HepG2 (cell line): ENCODE measurements around the gene GGACT. TPM values are rescaled to one million over a fixed set of nuclear protein-coding genes. Genes with fewer than 3 reads are reported as not detected.
A peak's percentile ranks its signal among the peaks of the same experiment; 100 is the strongest.

ENCODE experiments used
- CAMTA2 ChIP-seq: sonication (generic); formaldehyde crosslinking; IDR thresholded peaks from 2 replicates; pipeline ENCODE4 v1.4.0; 2020; ENCODE audit warnings: mild to moderate bottlenecking, missing genetic modification reagents, borderline replicate concordance
- CHCHD3 ChIP-seq: sonication (generic); formaldehyde crosslinking; IDR thresholded peaks from 2 replicates; pipeline ENCODE4 v1.8.0; 2022; ENCODE audit warnings: mild to moderate bottlenecking, missing genetic modification reagents, moderate library complexity
- FOXK1 ChIP-seq: sonication (generic); formaldehyde crosslinking; IDR thresholded peaks from 2 replicates; pipeline ENCODE4 v1.4.0; 2020; ENCODE audit warnings: low read depth, missing genetic modification reagents, borderline replicate concordance
- HMG20A ChIP-seq: IDR thresholded peaks from 2 replicates; pipeline ENCODE4 v1.6.1; 2016; ENCODE audit warnings: borderline replicate concordance
- HMG20B ChIP-seq: conservative IDR thresholded peaks from 2 replicates; pipeline ENCODE4 v1.6.1; 2016; ENCODE audit warnings: missing genetic modification reagents, missing compliant biosample characterization
- MAFG ChIP-seq: sonication (generic); formaldehyde crosslinking; IDR thresholded peaks from 2 replicates; pipeline ENCODE4 v1.5.1; 2020; ENCODE audit warnings: mild to moderate bottlenecking, missing genetic modification reagents
- NRL ChIP-seq: sonication (generic); formaldehyde crosslinking; IDR thresholded peaks from 2 replicates; pipeline ENCODE4 v1.5.0; 2020; ENCODE audit warnings: missing genetic modification reagents, mild to moderate bottlenecking, moderate library complexity, borderline replicate concordance
- SP4 ChIP-seq: sonication (generic); formaldehyde crosslinking; IDR thresholded peaks from 2 replicates; pipeline ENCODE4 v1.8.1; 2023; ENCODE audit warnings: mild to moderate bottlenecking, missing genetic modification reagents
- TBL1XR1 ChIP-seq: fragments of 150-350 bp; IDR thresholded peaks from 2 replicates; pipeline ENCODE4 v1.6.1; 2014; ENCODE audit warnings: borderline replicate concordance, low read length; ENCODE audit not compliant: partially characterized antibody
- ZNF256 ChIP-seq: sonication (generic); formaldehyde crosslinking; conservative IDR thresholded peaks from 2 replicates; pipeline ENCODE4 v1.4.0; 2020; ENCODE audit warnings: missing genetic modification reagents
- ZNF788 ChIP-seq: sonication (generic); formaldehyde crosslinking; IDR thresholded peaks from 2 replicates; pipeline ENCODE4 v1.5.0; 2020; ENCODE audit warnings: mild to moderate bottlenecking, missing genetic modification reagents, borderline replicate concordance
- polyA plus RNA-seq, 8 experiments: library from polyadenylated mRNA; depleted of rRNA in 3 of 8; stranded (reverse) in 7 of 8; unstranded in 1 of 8; fragments of >200 nt; fragmentation: Illumina TruSeq in 4 of 8; extraction: Trizol in 4 of 8; gene quantifications; 2 replicates each; pipeline versions ENCODE4 v1.2.1 to v1.2.3, GENCODE V29; 2011 to 2016; ENCODE audit warnings: low read depth in 4 of 8, missing spikeins in 1 of 8, mixed read lengths in 1 of 8; ENCODE audit not compliant: insufficient read depth in 1 of 8
- total RNA-seq, 5 experiments: library from RNA; depleted of rRNA; stranded (reverse); fragments of >200 nt; fragmentation: Illumina TruSeq; extraction: Trizol; gene quantifications; 2 replicates each; pipeline ENCODE4 v1.2.3, GENCODE V29; 2016; ENCODE audit warnings: low read depth in 1 of 5
- TF ChIP-seq, protein P1 (sequence below): sonication (generic); formaldehyde crosslinking; IDR thresholded peaks from 2 replicates; pipeline ENCODE4 v1.4.0; 2020; ENCODE audit warnings: missing genetic modification reagents
- TF ChIP-seq, protein P2 (sequence below): sonication (generic); formaldehyde crosslinking; IDR thresholded peaks from 2 replicates; pipeline ENCODE4 v1.5.1; 2020; ENCODE audit warnings: mild to moderate bottlenecking, missing genetic modification reagents, moderate library complexity
- TF ChIP-seq, protein P3 (sequence below): sonication (generic); formaldehyde crosslinking; IDR thresholded peaks from 2 replicates; pipeline ENCODE4 v1.9.0; 2021; ENCODE audit warnings: mild to moderate bottlenecking, missing genetic modification reagents

Gene GGACT
- total and polyA plus RNA-seq, 2 of the 13 experiments (the other 11 are each of a cell fraction or from before 2014, with no cell fraction given) = 1.7 to 1.9 TPM

DNA sequence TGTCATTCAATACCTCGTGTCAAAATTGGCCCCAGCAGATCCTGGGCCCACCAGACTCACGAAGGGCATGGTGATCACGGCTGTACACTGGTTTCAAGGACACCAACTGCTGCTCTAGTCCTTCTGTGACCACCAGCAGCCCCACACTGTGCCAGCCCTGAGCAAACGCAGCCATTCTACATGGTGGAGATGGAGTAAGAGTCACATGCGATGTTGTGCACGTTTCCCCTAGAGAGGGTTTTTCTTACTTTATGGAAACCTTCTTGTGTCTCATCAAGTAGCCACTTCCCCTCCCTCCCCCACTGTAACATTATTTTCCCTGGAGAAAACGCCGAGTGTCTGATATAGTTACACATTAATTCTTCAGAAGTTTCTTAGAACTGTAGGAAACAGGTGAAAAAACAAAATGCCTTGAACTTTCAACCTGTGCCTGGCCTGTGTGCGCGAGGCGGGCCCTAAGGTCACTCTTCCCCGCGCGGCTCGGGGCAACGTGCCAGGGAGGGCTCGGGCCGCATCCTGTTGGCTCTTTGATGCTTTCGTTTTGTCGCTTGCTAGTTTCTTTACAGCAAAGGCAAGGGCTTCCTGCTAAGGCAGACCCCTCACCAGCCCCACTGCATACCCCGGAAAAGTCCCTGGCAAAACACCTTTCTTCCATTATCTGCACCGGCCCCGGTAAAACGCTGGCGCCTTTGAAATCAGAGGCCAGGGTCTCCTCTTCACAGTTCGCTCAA, 44.6 kb downstream of the GGACT start (continued):
- TF ChIP-seq HMG20B (CRISPR knock-in tag) (no peak), ZNF256 (CRISPR knock-in tag) (0 out of 2 replicates have a peak, but pooled peaks have one; percentile 30), MAFG (no peak), HMG20A (CRISPR knock-in tag) (peak; percentile 58; the same call in 1 of the 2 replicates), CAMTA2 (CRISPR knock-in tag) (no peak), FOXK1 (no peak), TBL1XR1 (no peak), CHCHD3 (CRISPR knock-in tag) (no peak), SP4 (CRISPR knock-in tag) (peak; percentile 58; the same call in 1 of the 2 replicates), ZNF788 (CRISPR knock-in tag) (peak; percentile 23; the same call in 1 of the 2 replicates), NRL (CRISPR knock-in tag) (no peak)
- TF ChIP-seq, protein P1, sequence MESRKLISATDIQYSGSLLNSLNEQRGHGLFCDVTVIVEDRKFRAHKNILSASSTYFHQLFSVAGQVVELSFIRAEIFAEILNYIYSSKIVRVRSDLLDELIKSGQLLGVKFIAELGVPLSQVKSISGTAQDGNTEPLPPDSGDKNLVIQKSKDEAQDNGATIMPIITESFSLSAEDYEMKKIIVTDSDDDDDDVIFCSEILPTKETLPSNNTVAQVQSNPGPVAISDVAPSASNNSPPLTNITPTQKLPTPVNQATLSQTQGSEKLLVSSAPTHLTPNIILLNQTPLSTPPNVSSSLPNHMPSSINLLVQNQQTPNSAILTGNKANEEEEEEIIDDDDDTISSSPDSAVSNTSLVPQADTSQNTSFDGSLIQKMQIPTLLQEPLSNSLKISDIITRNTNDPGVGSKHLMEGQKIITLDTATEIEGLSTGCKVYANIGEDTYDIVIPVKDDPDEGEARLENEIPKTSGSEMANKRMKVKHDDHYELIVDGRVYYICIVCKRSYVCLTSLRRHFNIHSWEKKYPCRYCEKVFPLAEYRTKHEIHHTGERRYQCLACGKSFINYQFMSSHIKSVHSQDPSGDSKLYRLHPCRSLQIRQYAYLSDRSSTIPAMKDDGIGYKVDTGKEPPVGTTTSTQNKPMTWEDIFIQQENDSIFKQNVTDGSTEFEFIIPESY (CRISPR knock-in tag) = no peak
- TF ChIP-seq, protein P2, sequence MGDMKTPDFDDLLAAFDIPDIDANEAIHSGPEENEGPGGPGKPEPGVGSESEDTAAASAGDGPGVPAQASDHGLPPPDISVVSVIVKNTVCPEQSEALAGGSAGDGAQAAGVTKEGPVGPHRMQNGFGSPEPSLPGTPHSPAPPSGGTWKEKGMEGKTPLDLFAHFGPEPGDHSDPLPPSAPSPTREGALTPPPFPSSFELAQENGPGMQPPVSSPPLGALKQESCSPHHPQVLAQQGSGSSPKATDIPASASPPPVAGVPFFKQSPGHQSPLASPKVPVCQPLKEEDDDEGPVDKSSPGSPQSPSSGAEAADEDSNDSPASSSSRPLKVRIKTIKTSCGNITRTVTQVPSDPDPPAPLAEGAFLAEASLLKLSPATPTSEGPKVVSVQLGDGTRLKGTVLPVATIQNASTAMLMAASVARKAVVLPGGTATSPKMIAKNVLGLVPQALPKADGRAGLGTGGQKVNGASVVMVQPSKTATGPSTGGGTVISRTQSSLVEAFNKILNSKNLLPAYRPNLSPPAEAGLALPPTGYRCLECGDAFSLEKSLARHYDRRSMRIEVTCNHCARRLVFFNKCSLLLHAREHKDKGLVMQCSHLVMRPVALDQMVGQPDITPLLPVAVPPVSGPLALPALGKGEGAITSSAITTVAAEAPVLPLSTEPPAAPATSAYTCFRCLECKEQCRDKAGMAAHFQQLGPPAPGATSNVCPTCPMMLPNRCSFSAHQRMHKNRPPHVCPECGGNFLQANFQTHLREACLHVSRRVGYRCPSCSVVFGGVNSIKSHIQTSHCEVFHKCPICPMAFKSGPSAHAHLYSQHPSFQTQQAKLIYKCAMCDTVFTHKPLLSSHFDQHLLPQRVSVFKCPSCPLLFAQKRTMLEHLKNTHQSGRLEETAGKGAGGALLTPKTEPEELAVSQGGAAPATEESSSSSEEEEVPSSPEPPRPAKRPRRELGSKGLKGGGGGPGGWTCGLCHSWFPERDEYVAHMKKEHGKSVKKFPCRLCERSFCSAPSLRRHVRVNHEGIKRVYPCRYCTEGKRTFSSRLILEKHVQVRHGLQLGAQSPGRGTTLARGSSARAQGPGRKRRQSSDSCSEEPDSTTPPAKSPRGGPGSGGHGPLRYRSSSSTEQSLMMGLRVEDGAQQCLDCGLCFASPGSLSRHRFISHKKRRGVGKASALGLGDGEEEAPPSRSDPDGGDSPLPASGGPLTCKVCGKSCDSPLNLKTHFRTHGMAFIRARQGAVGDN = peak; percentile 97
- TF ChIP-seq, protein P3, sequence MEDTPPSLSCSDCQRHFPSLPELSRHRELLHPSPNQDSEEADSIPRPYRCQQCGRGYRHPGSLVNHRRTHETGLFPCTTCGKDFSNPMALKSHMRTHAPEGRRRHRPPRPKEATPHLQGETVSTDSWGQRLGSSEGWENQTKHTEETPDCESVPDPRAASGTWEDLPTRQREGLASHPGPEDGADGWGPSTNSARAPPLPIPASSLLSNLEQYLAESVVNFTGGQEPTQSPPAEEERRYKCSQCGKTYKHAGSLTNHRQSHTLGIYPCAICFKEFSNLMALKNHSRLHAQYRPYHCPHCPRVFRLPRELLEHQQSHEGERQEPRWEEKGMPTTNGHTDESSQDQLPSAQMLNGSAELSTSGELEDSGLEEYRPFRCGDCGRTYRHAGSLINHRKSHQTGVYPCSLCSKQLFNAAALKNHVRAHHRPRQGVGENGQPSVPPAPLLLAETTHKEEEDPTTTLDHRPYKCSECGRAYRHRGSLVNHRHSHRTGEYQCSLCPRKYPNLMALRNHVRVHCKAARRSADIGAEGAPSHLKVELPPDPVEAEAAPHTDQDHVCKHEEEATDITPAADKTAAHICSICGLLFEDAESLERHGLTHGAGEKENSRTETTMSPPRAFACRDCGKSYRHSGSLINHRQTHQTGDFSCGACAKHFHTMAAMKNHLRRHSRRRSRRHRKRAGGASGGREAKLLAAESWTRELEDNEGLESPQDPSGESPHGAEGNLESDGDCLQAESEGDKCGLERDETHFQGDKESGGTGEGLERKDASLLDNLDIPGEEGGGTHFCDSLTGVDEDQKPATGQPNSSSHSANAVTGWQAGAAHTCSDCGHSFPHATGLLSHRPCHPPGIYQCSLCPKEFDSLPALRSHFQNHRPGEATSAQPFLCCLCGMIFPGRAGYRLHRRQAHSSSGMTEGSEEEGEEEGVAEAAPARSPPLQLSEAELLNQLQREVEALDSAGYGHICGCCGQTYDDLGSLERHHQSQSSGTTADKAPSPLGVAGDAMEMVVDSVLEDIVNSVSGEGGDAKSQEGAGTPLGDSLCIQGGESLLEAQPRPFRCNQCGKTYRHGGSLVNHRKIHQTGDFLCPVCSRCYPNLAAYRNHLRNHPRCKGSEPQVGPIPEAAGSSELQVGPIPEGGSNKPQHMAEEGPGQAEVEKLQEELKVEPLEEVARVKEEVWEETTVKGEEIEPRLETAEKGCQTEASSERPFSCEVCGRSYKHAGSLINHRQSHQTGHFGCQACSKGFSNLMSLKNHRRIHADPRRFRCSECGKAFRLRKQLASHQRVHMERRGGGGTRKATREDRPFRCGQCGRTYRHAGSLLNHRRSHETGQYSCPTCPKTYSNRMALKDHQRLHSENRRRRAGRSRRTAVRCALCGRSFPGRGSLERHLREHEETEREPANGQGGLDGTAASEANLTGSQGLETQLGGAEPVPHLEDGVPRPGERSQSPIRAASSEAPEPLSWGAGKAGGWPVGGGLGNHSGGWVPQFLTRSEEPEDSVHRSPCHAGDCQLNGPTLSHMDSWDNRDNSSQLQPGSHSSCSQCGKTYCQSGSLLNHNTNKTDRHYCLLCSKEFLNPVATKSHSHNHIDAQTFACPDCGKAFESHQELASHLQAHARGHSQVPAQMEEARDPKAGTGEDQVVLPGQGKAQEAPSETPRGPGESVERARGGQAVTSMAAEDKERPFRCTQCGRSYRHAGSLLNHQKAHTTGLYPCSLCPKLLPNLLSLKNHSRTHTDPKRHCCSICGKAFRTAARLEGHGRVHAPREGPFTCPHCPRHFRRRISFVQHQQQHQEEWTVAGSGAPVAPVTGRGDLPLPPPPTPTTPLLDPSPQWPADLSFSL (CRISPR knock-in tag) = no peak
